GM12878 (cell line): ENCODE data around the gene CADM2. TPM values are rescaled to one million over a fixed set of nuclear protein-coding genes. Genes with fewer than 3 reads are reported as not detected.

Experiments
- ATAC-seq: fragments of 200-7000 bp; cut with Tn5 transposase; 3 replicates; pipeline ENCODE4 v1.9.1; 2020; ENCODE audit warnings: mild to moderate bottlenecking, moderate library complexity
- BruUV-seq: library from RNA; stranded (reverse); fragments of 400-500 nt; replicated peaks from 2 replicates; lab custom pipeline; 2021; lab: Mats Ljungman, UMichigan
- CTCF ChIA-PET: fragments of 300-600 bp; sonication (Branson Sonifier 250); formaldehyde crosslinking; extraction: SDS; loops from one replicate; lab custom pipeline; 2021; ENCODE audit warnings: inconsistent platforms; lab: Yijun Ruan, JAX
- POLR2A ChIA-PET: fragments of 350-600 bp; formaldehyde crosslinking; extraction: SDS; loops from one replicate; lab custom pipeline; 2021; ENCODE audit warnings: inconsistent platforms; lab: Charles Lee
- RAD21 ChIA-PET: fragments of 300-600 bp; sonication (Branson Sonifier 250); formaldehyde crosslinking; loops from one replicate; lab custom pipeline; 2023; ENCODE audit warnings: antibody characterized with exemption; ENCODE audit not compliant: unreplicated experiment; lab: Charles Lee
- SMC1A ChIA-PET: fragments of 300-600 bp; sonication (Branson Sonifier 250); formaldehyde crosslinking; loops from one replicate; lab custom pipeline; 2023; ENCODE audit not compliant: unreplicated experiment, uncharacterized antibody; lab: Charles Lee
- DNase-seq: peaks from one replicate; pipeline ENCODE4 v3.0.0-alpha.2; 2011; ENCODE audit warnings: low read depth, low spot score
- FAIRE-seq: peaks from 3 replicates; lab custom pipeline; 2011; peaks lifted over from hg19 to GRCh38; lab: Jason Lieb, UNC
- H2AFZ ChIP-seq: 2 replicates; pipeline ENCODE4 v1.6.0; 2011; ENCODE audit warnings: low read depth, low read length, control low read depth; ENCODE audit not compliant: control insufficient read depth
- H3K27ac ChIP-seq: 2 replicates; pipeline ENCODE4 v1.5.1; 2011; ENCODE audit warnings: control low read depth; ENCODE audit not compliant: control insufficient read depth, insufficient read depth
- H3K27me3 ChIP-seq, 2 experiments: replicated peaks in 1 of 2; 2 replicates each; pipeline versions ENCODE4 v1.6.0 to v1.6.1; 2011; ENCODE audit warnings: low read length in 1 of 2; ENCODE audit not compliant: control insufficient read depth in 2 of 2, insufficient read depth in 2 of 2
- H3K36me3 ChIP-seq, 2 experiments: 2 replicates each; pipeline ENCODE4 v1.5.1; 2011; ENCODE audit warnings: low read length in 1 of 2; ENCODE audit not compliant: control insufficient read depth in 2 of 2, insufficient read depth in 2 of 2
- H3K4me1 ChIP-seq: 2 replicates; pipeline ENCODE4 v1.6.1; 2011; ENCODE audit warnings: mild to moderate bottlenecking, low read length, moderate library complexity, mixed read lengths; ENCODE audit not compliant: control insufficient read depth, insufficient read depth
- H3K4me2 ChIP-seq: 2 replicates; pipeline ENCODE4 v1.6.0; 2011; ENCODE audit warnings: control low read depth; ENCODE audit not compliant: control insufficient read depth, insufficient read depth
- H3K4me3 ChIP-seq: fragments of 200-600 bp; sonication (generic); 2 replicates; pipeline ENCODE4 v1.5.1; 2016
- H3K79me2 ChIP-seq: 2 replicates; pipeline ENCODE4 v1.6.0; 2011; ENCODE audit warnings: low read length; ENCODE audit not compliant: control insufficient read depth, insufficient read depth
- H3K9ac ChIP-seq: 2 replicates; pipeline ENCODE4 v1.8.0; 2011; ENCODE audit warnings: low read length, control low read depth, mixed read lengths; ENCODE audit not compliant: control insufficient read depth, insufficient read depth
- H3K9me3 ChIP-seq: replicated peaks from 3 replicates; pipeline ENCODE4 v1.5.1; 2011; ENCODE audit warnings: mild to moderate bottlenecking, low read length; ENCODE audit not compliant: control insufficient read depth, insufficient read depth
- H4K20me1 ChIP-seq: 2 replicates; pipeline ENCODE4 v1.6.0; 2011; ENCODE audit not compliant: control insufficient read depth, insufficient read depth
- CBFB ChIP-seq: IDR thresholded peaks from 2 replicates; pipeline ENCODE4 v1.6.1; 2016; ENCODE audit warnings: antibody characterized with exemption, low read depth
- MYC ChIP-seq: IDR thresholded peaks from 2 replicates; pipeline ENCODE4 v1.6.1; 2011; ENCODE audit warnings: mild to moderate bottlenecking, low read length, moderate library complexity, inconsistent platforms; ENCODE audit not compliant: insufficient read depth, insufficient replicate concordance, insufficient read length, severe bottlenecking
- NFYB ChIP-seq: IDR thresholded peaks from 2 replicates; pipeline ENCODE4 v1.6.1; 2011; ENCODE audit warnings: low read depth, mild to moderate bottlenecking, low read length, improper control_type of control experiment, moderate library complexity; ENCODE audit not compliant: insufficient read depth
- NR2C2 ChIP-seq: IDR thresholded peaks from 2 replicates; pipeline ENCODE4 v1.6.1; 2011; ENCODE audit warnings: borderline replicate concordance, low read depth; ENCODE audit not compliant: control insufficient read depth, insufficient read length
- RBBP5 ChIP-seq: fragments of 200-600 bp; sonication (generic); conservative IDR thresholded peaks from 2 replicates; pipeline ENCODE4 v1.6.1; 2016
- RFX5 ChIP-seq: IDR thresholded peaks from 2 replicates; pipeline ENCODE4 v1.6.1; 2011; ENCODE audit warnings: low read depth, low read length, improper control_type of control experiment
- SIN3A ChIP-seq: IDR thresholded peaks from 2 replicates; pipeline ENCODE4 v1.6.1; 2012; ENCODE audit warnings: low read depth, low read length, improper control_type of control experiment
- STAT1 ChIP-seq: fragments of 450-650 bp; conservative IDR thresholded peaks from 2 replicates; pipeline ENCODE4 v1.6.1; 2014; ENCODE audit warnings: antibody characterized with exemption, mild to moderate bottlenecking
- STAT3 ChIP-seq: IDR thresholded peaks from 2 replicates; pipeline ENCODE4 v1.6.1; 2011; ENCODE audit warnings: low read depth, low read length, improper control_type of control experiment
- TCF7 ChIP-seq: IDR thresholded peaks from 2 replicates; pipeline ENCODE4 v1.6.1; 2014; ENCODE audit warnings: antibody characterized with exemption, borderline replicate concordance
- WGBS: methylation state at CpG from one replicate; pipeline ENCODE4 v1.1.6; 2016; ENCODE audit warnings: low lambda C conversion rate; ENCODE audit not compliant: insufficient replicate concordance, insufficient coverage; ENCODE audit errors: missing lambda C conversion rate; 5-methylcytosine and 5-hydroxymethylcytosine counted together
- in situ Hi-C: fragments of 300-500 bp; cut with MboI; formaldehyde crosslinking; loops from 9 replicates; pipeline ENCODE4 v1.14.3; 2018; ENCODE audit warnings: mixed read lengths
- intact Hi-C: fragments of 100-400 bp; cut with micrococcal nuclease; formaldehyde crosslinking; loops from one replicate; pipeline ENCODE4 v1.14.2; 2022; ENCODE audit not compliant: unreplicated experiment
- polyA plus RNA-seq, 11 experiments: library from polyadenylated mRNA; depleted of rRNA in 4 of 11; unstranded in 6 of 11; stranded (reverse) in 5 of 11; fragments of >200 nt; fragmentation: Nextera tagmentation in 4 of 11; fragmentation: Illumina TruSeq in 1 of 11; extraction: Ambion mirVana in 4 of 11; extraction: Trizol in 1 of 11; gene quantifications; 1 replicate in 1 of 11; 2 replicates in 10 of 11; pipeline versions ENCODE4 v1.2.1 to v1.2.3, GENCODE V29; 2011 to 2016; ENCODE audit warnings: inconsistent platforms in 2 of 11, missing spikeins in 2 of 11, low read depth in 1 of 11
- total RNA-seq, 4 experiments: library from RNA; depleted of rRNA in 3 of 4; stranded (reverse); fragments of >200 nt in 3 of 4; fragmentation: Illumina TruSeq in 1 of 4; extraction: Trizol in 1 of 4; gene quantifications; 2 replicates each; pipeline versions ENCODE4 v1.2.1 to v1.2.3, GENCODE V29; 2013 to 2021
- TF ChIP-seq, protein P1 (sequence below): fragments of 150-350 bp; IDR thresholded peaks from 2 replicates; pipeline ENCODE4 v1.6.1; 2016; ENCODE audit warnings: low read depth, low read length
- TF ChIP-seq, protein P2 (sequence below): IDR thresholded peaks from 2 replicates; pipeline ENCODE4 v1.6.1; 2012; ENCODE audit warnings: mild to moderate bottlenecking, low read depth, low read length
- TF ChIP-seq, protein P3 (sequence below): IDR thresholded peaks from 2 replicates; pipeline ENCODE4 v1.6.1; 2011; ENCODE audit warnings: borderline replicate concordance, low read depth, mild to moderate bottlenecking, moderate library complexity, low read length; ENCODE audit not compliant: insufficient read depth, poor library complexity, severe bottlenecking

The CADM2 gene
- total and polyA plus RNA-seq, 10 of the 15 experiments (the other 5 are each of a cell fraction or from before 2014, with no cell fraction given): 0.13 TPM; not detected in 9

DNA sequence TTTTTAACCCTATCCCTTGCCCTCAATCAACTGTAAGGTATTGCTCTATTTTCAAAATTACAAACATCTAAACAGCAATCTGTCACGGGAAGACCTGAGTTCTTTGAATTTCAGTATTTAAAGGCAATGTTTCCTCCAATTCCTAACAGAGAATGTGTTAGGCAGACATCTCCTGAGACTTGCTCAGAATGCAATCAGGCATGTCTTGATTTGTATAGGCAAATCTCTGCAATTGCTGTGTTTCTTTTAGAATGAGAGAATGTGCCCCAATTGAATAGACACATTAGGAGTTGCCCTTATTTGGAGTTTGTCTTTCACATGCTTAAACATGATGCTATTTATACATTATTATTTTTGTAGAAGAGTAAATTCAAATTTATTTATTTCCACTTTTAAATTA lies 205.6 kb downstream of the CADM2 start:
- Histone ChIP-seq H3K4me2 (no peak overlapping the region), H3K9ac (no peak overlapping the region), H3K27me3 (no peaks in the 10 kb centered on the region), H3K27ac (no peak overlapping the region), H3K79me2 (no peaks in the 10 kb centered on the region), H2AFZ (no peak overlapping the region), H4K20me1 (no peaks in the 10 kb centered on the region), H3K9me3 (no peaks in the 10 kb centered on the region), H3K36me3 (no peaks in the 10 kb centered on the region), H3K4me3 (no peak overlapping the region), H3K4me1 (no peaks in the 10 kb centered on the region)
- BruUV-seq: no TSS peak
- RAD21 ChIA-PET: no interaction called here
- WGBS: 33% methylated on average over 1 of the region's 1 CpG
- FAIRE-seq (no peak), ATAC-seq (no peak), DNase-seq (no peak)
- CTCF ChIA-PET: no interaction called here
- SMC1A ChIA-PET: interaction anchor here (1.2 kb wide), 1 partner anchor 19 kb away, joined by 3 read pairs; no protein-coding TSS in a partner anchor
- in situ Hi-C loops: no loop called here
- POLR2A ChIA-PET: no interaction called here
- intact Hi-C loops: no loop called here
- no peak for TF ChIP-seq NR2C2
- TF ChIP-seq, protein P1, sequence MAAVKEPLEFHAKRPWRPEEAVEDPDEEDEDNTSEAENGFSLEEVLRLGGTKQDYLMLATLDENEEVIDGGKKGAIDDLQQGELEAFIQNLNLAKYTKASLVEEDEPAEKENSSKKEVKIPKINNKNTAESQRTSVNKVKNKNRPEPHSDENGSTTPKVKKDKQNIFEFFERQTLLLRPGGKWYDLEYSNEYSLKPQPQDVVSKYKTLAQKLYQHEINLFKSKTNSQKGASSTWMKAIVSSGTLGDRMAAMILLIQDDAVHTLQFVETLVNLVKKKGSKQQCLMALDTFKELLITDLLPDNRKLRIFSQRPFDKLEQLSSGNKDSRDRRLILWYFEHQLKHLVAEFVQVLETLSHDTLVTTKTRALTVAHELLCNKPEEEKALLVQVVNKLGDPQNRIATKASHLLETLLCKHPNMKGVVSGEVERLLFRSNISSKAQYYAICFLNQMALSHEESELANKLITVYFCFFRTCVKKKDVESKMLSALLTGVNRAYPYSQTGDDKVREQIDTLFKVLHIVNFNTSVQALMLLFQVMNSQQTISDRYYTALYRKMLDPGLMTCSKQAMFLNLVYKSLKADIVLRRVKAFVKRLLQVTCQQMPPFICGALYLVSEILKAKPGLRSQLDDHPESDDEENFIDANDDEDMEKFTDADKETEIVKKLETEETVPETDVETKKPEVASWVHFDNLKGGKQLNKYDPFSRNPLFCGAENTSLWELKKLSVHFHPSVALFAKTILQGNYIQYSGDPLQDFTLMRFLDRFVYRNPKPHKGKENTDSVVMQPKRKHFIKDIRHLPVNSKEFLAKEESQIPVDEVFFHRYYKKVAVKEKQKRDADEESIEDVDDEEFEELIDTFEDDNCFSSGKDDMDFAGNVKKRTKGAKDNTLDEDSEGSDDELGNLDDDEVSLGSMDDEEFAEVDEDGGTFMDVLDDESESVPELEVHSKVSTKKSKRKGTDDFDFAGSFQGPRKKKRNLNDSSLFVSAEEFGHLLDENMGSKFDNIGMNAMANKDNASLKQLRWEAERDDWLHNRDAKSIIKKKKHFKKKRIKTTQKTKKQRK: no peak
- no peak for TF ChIP-seq TCF7
- TF ChIP-seq, protein P2, sequence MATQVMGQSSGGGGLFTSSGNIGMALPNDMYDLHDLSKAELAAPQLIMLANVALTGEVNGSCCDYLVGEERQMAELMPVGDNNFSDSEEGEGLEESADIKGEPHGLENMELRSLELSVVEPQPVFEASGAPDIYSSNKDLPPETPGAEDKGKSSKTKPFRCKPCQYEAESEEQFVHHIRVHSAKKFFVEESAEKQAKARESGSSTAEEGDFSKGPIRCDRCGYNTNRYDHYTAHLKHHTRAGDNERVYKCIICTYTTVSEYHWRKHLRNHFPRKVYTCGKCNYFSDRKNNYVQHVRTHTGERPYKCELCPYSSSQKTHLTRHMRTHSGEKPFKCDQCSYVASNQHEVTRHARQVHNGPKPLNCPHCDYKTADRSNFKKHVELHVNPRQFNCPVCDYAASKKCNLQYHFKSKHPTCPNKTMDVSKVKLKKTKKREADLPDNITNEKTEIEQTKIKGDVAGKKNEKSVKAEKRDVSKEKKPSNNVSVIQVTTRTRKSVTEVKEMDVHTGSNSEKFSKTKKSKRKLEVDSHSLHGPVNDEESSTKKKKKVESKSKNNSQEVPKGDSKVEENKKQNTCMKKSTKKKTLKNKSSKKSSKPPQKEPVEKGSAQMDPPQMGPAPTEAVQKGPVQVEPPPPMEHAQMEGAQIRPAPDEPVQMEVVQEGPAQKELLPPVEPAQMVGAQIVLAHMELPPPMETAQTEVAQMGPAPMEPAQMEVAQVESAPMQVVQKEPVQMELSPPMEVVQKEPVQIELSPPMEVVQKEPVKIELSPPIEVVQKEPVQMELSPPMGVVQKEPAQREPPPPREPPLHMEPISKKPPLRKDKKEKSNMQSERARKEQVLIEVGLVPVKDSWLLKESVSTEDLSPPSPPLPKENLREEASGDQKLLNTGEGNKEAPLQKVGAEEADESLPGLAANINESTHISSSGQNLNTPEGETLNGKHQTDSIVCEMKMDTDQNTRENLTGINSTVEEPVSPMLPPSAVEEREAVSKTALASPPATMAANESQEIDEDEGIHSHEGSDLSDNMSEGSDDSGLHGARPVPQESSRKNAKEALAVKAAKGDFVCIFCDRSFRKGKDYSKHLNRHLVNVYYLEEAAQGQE: no peak
- no peak for TF ChIP-seq NFYB
- TF ChIP-seq STAT3: no peak
- TF ChIP-seq RFX5: no peak
- TF ChIP-seq MYC: no peak
- TF ChIP-seq RBBP5: no peak
- no peak for TF ChIP-seq STAT1
- TF ChIP-seq, protein P3, sequence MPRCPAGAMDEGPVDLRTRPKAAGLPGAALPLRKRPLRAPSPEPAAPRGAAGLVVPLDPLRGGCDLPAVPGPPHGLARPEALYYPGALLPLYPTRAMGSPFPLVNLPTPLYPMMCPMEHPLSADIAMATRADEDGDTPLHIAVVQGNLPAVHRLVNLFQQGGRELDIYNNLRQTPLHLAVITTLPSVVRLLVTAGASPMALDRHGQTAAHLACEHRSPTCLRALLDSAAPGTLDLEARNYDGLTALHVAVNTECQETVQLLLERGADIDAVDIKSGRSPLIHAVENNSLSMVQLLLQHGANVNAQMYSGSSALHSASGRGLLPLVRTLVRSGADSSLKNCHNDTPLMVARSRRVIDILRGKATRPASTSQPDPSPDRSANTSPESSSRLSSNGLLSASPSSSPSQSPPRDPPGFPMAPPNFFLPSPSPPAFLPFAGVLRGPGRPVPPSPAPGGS: no peak
- TF ChIP-seq CBFB: no peak
- no peak for TF ChIP-seq SIN3A
